ENCODE data around the gene ELAVL1. TPM values are rescaled to one million over a fixed set of nuclear protein-coding genes. Genes with fewer than 3 reads are reported as not detected.

ELAVL1 gene
- total and polyA plus RNA-seq, 9 of the 15 experiments (the other 6 are each of a cell fraction or from before 2014, with no cell fraction given), result 4.3 to 172 (median 69.2) TPM

GRCh38 chr19:7919610-7920518, 85.6 kb downstream of the ELAVL1 start, which contains the start of gene SNAPC2 (continued):
- TF ChIP-seq CHAMP1 (IDR thresholded peaks at IDR 0.05) (no peak), NONO (IDR thresholded peaks at IDR 0.05; ENCODE audit: low read depth in 2 of 2, low read length in 1 of 2) (peak in 1 of 2 experiments; percentile 18; a peak in 1 of 4 replicates), PRPF4 (IDR thresholded peaks at IDR 0.05; ENCODE audit: insufficient read depth, low read depth, low read length, poor library complexity, severe bottlenecking) (no peak), GATAD2B (IDR thresholded peaks at IDR 0.05; ENCODE audit: borderline replicate concordance) (no peak; the same call in 1 of the 2 replicates), NR1H2 (CRISPR knock-in tag; IDR thresholded peaks at IDR 0.05) (0 out of 2 replicates have a peak, but pooled peaks have one; percentile 59), PBX2 (CRISPR knock-in tag; IDR thresholded peaks at IDR 0.05; ENCODE audit: low read depth) (no peak), PBX2 (tag; conservative IDR thresholded peaks at IDR 0.05; ENCODE audit: low read depth) (no peak), MBD1 (CRISPR knock-in tag; IDR thresholded peaks at IDR 0.05) (no peak), ZBTB8A (IDR thresholded peaks at IDR 0.05; ENCODE audit: partially characterized antibody) (no peak), CGGBP1 (CRISPR knock-in tag; IDR thresholded peaks at IDR 0.05) (no peak), ZNF165 (CRISPR knock-in tag; IDR thresholded peaks at IDR 0.05; ENCODE audit: borderline replicate concordance) (no peak), GTF2F1 (IDR thresholded peaks at IDR 0.05; ENCODE audit: low read depth, low read length) (0 out of 2 replicates have a peak, but pooled peaks have one; percentile 39), CREBBP (IDR thresholded peaks at IDR 0.05; ENCODE audit: low read depth, low read length) (no peak), HINFP (tag; conservative IDR thresholded peaks at IDR 0.05; ENCODE audit: low read depth) (no peak), ZNF431 (CRISPR knock-in tag; IDR thresholded peaks at IDR 0.05) (no peak), HLTF (IDR thresholded peaks at IDR 0.05) (no peak), ZBTB1 (CRISPR knock-in tag; IDR thresholded peaks at IDR 0.05; ENCODE audit: borderline replicate concordance, low read depth) (no peak)
